Naive B cell (primary cell): ENCODE results near the gene KDM1B. TPM values are rescaled to one million over a fixed set of nuclear protein-coding genes. Genes with fewer than 3 reads are reported as not detected.
"Not testable (repeated sequence)": the region's sequence is repeated elsewhere in the genome, so short reads cannot be mapped to it uniquely, and the experiment has no call there.

ENCODE experiments used
- ATAC-seq, 2 donors: fragments of 150-1000 bp; cut with Tn5 transposase; 2 replicates each; pipeline ENCODE4 v1.10.0; 2021; ENCODE audit warnings: low read depth in 2 of 2, mild to moderate bottlenecking in 2 of 2, moderate library complexity in 2 of 2
- DNase-seq: peaks from one replicate; pipeline ENCODE4 v3.0.0; 2022
- H3K27ac Mint-ChIP-seq, 6 donors: one replicate each; pipeline ENCODE4 v1.8.0; 2020 to 2022; ENCODE audit warnings: mild to moderate bottlenecking in 6 of 6, mixed read lengths in 6 of 6, moderate library complexity in 5 of 6, inconsistent platforms in 2 of 6
- H3K27me3 Mint-ChIP-seq, 3 donors: one replicate each; pipeline ENCODE4 v1.8.0; 2021 to 2022; ENCODE audit warnings: mixed read lengths in 3 of 3, mild to moderate bottlenecking in 1 of 3
- H3K36me3 Mint-ChIP-seq, 2 donors: one replicate each; pipeline ENCODE4 v1.8.0; 2020 to 2022; ENCODE audit warnings: mixed read lengths in 2 of 2, inconsistent platforms in 1 of 2, mild to moderate bottlenecking in 1 of 2
- H3K4me1 Mint-ChIP-seq, 3 donors: one replicate each; pipeline ENCODE4 v1.8.0; 2020 to 2022; ENCODE audit warnings: mixed read lengths in 3 of 3, inconsistent platforms in 1 of 3, mild to moderate bottlenecking in 1 of 3, moderate library complexity in 1 of 3
- H3K4me3 Mint-ChIP-seq, 8 donors: one replicate each; pipeline ENCODE4 v1.8.0; 2020 to 2022; ENCODE audit warnings: mild to moderate bottlenecking in 8 of 8, mixed read lengths in 8 of 8, moderate library complexity in 8 of 8, inconsistent platforms in 2 of 8
- H3K9me3 Mint-ChIP-seq, 7 donors: one replicate each; pipeline ENCODE4 v1.8.0; 2020 to 2022; ENCODE audit warnings: mixed read lengths in 7 of 7, mild to moderate bottlenecking in 5 of 7, inconsistent platforms in 2 of 7, moderate library complexity in 1 of 7
- polyA plus RNA-seq, 6 donors: library from polyadenylated mRNA; unstranded; fragments of 300-500 nt; fragmentation: Illumina TruSeq; gene quantifications; one replicate each; pipeline ENCODE4 v1.2.3, GENCODE V29; 2021; ENCODE audit warnings: low read depth in 6 of 6

The KDM1B gene
- polyA plus RNA-seq, 6 donors from 2014 or later: 2.5 to 11.3 (median 6.3) TPM

DNA sequence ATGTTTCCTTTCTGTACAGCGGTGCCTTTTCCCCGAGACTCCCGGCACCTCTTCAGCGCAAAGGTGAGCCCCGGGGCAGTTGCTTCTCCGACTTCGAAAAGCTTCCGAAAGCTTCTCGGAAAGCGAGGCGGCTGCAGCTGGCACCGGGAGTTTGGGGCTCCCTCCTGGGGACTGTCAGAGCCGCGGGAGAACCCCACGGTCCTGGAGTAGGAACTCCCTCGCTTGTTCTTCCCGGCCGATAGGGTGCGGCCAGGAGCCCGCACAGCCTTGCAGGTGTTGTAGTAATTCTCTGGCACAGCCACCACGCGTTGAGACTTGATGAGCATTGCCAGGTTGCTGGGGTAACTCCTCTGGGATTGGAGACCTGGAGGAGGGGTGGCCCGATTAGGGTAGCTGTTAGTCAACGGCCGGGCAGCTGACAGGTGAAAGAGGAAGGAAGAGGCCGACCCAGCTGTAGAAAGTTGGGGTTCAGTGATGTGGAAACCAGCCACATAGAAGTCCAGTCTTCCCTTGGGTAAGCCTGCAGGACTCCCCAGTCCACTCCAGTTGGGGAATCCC is 721 bp downstream of the KDM1B start:
- ATAC-seq: peak; percentile 37 to 40
- H3K9me3 Mint-ChIP-seq: peaks cover 0 to 4% (median 0%) of the 10 kb centered on the region in 7 donors
- peak overlapping the region; percentile 93 to 98 (median 98) for H3K27ac Mint-ChIP-seq
- H3K4me3 Mint-ChIP-seq: peak overlapping the region; percentile 91 to 99 (median 98)
- H3K27me3 Mint-ChIP-seq: no peaks in the 10 kb centered on the region
- peak; percentile 79 for DNase-seq
- peaks cover 8 to 14% of the 10 kb centered on the region in 2 donors for H3K36me3 Mint-ChIP-seq
- H3K4me1 Mint-ChIP-seq: peaks cover 14 to 35% (median 25%) of the 10 kb centered on the region in 3 donors

DNA sequence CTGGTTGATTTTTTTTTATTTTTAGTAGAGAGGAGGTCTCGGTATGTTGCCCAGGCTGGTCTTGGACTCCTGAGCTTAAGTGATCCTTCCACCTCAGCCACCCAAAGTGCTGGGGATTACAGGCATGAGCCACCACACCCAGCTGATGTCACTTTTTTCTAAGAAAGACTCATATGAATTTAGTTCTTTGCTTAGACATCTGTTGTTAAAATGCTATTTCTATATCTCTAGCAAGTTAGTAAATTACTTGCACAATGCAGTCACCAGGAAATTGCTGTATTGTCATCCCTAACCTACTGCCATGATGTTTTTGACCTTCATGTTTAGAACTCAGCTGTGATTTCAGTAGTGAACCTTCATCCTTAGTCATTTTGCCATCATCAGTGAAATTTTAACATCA is 5.7 kb downstream of the KDM1B start:
- H3K4me1 Mint-ChIP-seq: peaks cover 5 to 20% (median 17%) of the 10 kb centered on the region in 3 donors
- peak overlapping the region in 1 of 6 donors; percentile 34 for H3K27ac Mint-ChIP-seq
- H3K36me3 Mint-ChIP-seq: peaks cover 18 to 19% of the 10 kb centered on the region in 2 donors
- peaks cover 0 to 4% (median 0%) of the 10 kb centered on the region in 7 donors for H3K9me3 Mint-ChIP-seq
- ATAC-seq (no peak), DNase-seq (no peak)
- H3K27me3 Mint-ChIP-seq: no peaks in the 10 kb centered on the region
- H3K4me3 Mint-ChIP-seq: no peak overlapping the region

DNA sequence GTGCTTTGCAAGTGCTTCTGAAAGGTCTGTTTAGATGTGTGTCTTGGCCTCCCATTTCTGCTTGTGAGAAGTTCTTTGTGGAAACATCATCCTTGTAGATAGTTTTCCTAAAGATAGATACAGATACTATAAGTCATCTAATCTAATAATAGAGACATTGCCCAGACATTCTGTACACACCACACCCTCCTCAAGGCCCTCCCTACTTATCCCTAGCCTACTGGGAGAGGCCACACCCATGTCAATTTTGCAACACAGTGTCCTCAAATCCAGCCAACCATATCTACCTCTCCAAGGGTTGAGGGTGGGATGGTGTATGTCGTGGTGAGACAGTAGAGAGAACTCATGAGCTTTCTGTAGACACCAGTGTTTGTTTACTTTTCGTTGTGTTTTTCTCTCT is 6.2 kb downstream of the KDM1B start:
- no peak for DNase-seq
- Mint-ChIP-seq H3K27me3 (no peaks in the 10 kb centered on the region), H3K9me3 (peaks cover 0 to 4% (median 0%) of the 10 kb centered on the region in 7 donors), H3K27ac (peak overlapping the region in 5 of 6 donors; percentile 34 to 90 (median 72)), H3K4me1 (peaks cover under 1 to 14% (median 12%) of the 10 kb centered on the region in 3 donors), H3K4me3 (no peak overlapping the region), H3K36me3 (peaks cover 18 to 19% of the 10 kb centered on the region in 2 donors)
- no peak for ATAC-seq

DNA sequence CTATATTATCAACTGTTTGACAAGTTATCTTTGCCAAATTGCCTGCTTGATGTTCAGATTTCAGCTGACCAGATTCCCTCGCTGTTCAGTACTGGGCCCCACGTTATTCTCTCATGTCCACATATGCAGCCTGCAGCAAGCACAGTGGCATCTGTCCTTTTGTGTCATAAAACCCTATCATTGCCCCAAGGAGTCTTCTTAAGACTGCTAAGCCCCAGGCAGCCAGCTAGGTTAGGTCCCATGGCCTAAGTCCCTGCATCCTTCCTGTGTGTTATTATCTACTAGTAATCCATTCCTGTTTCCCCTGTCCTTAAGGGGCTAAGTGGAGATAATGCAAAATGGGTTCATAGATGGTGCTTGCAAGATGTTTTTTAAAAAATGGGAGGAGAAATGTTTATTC is 7.2 kb downstream of the KDM1B start:
- DNase-seq (no peak), ATAC-seq (no peak)
- Mint-ChIP-seq H3K4me1 (peaks cover 0 to 13% (median 7%) of the 10 kb centered on the region in 3 donors), H3K9me3 (peaks cover 0 to 4% (median 0%) of the 10 kb centered on the region in 7 donors), H3K27me3 (no peaks in the 10 kb centered on the region), H3K36me3 (peaks cover 18 to 19% of the 10 kb centered on the region in 2 donors), H3K27ac (peak overlapping the region in 2 of 6 donors; percentile 4 to 9), H3K4me3 (no peak overlapping the region)

DNA sequence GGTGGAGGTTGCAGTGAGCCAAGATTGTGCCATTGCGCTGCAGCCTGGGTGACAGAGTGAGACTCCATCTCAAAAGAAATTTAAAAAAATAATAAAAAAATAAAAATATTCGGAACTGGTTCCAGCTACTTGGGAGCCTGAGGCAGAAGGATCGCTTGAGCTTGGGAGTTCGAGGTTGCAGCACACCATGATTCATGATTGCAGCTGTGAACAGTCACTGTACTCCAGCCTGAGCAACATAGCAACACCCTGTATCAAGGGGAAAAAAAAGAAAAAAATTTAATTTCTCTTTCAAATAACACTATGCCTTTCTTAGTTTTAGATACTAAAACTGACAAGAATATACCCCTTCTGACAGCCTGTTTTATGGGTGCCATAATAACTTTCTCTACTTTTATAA is 10.5 kb downstream of the KDM1B start:
- Mint-ChIP-seq H3K27ac (no peak overlapping the region), H3K4me3 (no peak overlapping the region), H3K4me1 (peaks cover 0 to 13% (median 5%) of the 10 kb centered on the region in 3 donors), H3K36me3 (peaks cover 21 to 24% of the 10 kb centered on the region in 2 donors), H3K27me3 (no peaks in the 10 kb centered on the region), H3K9me3 (peaks cover 0 to 7% (median 0%) of the 10 kb centered on the region in 7 donors)
- DNase-seq (no peak), ATAC-seq (no peak)

DNA sequence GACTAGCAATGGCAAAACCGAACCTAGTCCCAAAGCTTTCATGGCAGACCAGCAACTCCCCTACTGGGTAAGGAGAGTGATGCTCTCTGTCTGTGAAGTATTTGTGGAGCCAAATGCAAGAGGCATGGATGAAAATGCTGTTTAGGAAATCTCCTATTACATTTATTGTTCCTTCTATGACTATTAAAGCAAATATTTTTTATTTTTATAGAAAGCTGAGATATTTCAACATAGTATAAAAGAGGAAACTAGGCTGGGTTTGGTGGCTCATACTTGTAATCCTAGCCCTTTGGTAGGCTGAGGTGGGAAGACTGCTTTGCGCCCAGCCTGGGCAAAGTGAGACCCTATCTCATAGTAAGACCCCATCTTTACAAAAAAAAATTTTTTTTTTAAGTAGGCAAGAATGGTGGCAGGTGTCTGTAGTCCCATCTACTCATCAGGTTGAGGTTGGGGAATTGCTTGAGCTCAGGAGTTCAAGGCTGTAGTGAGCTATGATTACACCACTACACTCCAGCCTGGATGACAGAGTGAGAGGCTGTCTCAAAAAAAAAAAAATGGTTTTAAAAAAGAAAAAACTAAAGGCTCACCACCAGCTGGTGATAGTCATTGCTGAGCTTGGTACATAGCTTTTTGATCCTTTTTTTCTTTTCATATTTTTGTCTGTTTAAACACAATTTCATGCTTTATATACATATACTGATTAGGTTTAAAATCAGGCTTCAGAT is 11.3 kb downstream of the KDM1B start:
- Mint-ChIP-seq H3K4me3 (no peak overlapping the region), H3K27me3 (no peaks in the 10 kb centered on the region), H3K4me1 (peaks cover 0 to 11% (median 5%) of the 10 kb centered on the region in 3 donors), H3K9me3 (peaks cover 0 to 7% (median 0%) of the 10 kb centered on the region in 7 donors), H3K27ac (no peak overlapping the region), H3K36me3 (peaks cover 22 to 23% of the 10 kb centered on the region in 2 donors)
- DNase-seq (no peak), ATAC-seq (no peak)

- Mint-ChIP-seq H3K27ac (no peak overlapping the region), H3K36me3 (peaks cover 21 to 22% of the 10 kb centered on the region in 2 donors), H3K27me3 (no peaks in the 10 kb centered on the region), H3K4me1 (peaks cover 0 to 7% (median 5%) of the 10 kb centered on the region in 3 donors), H3K4me3 (no peak overlapping the region), H3K9me3 (peaks cover 0 to 7% (median 0%) of the 10 kb centered on the region in 7 donors)
- no peak for ATAC-seq
- DNase-seq: no peak
These were observed 13.0 kb downstream of the KDM1B start for GRCh38 chr6:18168264-18168663.

DNA sequence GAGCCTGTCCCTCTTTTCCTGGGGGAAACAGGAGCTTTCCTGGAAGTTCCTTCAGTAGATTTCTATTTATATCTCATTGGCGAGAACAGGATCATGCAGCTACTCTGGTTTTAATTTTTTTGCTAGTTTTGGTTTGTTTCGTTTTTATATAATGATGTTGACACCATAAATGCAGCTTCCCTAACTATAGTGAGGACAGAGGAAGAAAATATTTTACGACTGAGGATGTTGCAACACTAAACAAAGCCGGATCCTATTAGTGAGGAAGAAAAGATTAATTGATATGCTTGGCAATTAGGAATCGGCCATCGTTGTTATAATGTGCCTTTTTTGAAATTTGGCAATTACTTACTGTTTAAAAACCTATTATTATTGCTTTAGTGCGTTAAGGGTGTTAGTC is 16.6 kb downstream of the KDM1B start:
- no peak overlapping the region for H3K4me3 Mint-ChIP-seq
- H3K9me3 Mint-ChIP-seq: peaks cover 0 to 9% (median 2%) of the 10 kb centered on the region in 7 donors
- peaks cover 41 to 42% of the 10 kb centered on the region in 2 donors for H3K36me3 Mint-ChIP-seq
- no peak overlapping the region for H3K27ac Mint-ChIP-seq
- ATAC-seq (no peak), DNase-seq (no peak)
- no peaks in the 10 kb centered on the region for H3K27me3 Mint-ChIP-seq
- H3K4me1 Mint-ChIP-seq: peaks cover 8 to 21% (median 17%) of the 10 kb centered on the region in 3 donors

GRCh38 chr6:18176198-18176597 is 21.0 kb downstream of the KDM1B start:
- peak overlapping the region in 2 of 8 donors; percentile 6 to 25 for H3K4me3 Mint-ChIP-seq
- peaks cover 31 to 55% (median 40%) of the 10 kb centered on the region in 3 donors for H3K4me1 Mint-ChIP-seq
- ATAC-seq, H3K27me3 Mint-ChIP-seq, H3K9me3 Mint-ChIP-seq, DNase-seq: not testable (repeated sequence)
- H3K27ac Mint-ChIP-seq: peak overlapping the region in 3 of 6 donors; percentile 19 to 77 (median 53)
- peaks cover 29 to 38% of the 10 kb centered on the region in 2 donors for H3K36me3 Mint-ChIP-seq

DNA sequence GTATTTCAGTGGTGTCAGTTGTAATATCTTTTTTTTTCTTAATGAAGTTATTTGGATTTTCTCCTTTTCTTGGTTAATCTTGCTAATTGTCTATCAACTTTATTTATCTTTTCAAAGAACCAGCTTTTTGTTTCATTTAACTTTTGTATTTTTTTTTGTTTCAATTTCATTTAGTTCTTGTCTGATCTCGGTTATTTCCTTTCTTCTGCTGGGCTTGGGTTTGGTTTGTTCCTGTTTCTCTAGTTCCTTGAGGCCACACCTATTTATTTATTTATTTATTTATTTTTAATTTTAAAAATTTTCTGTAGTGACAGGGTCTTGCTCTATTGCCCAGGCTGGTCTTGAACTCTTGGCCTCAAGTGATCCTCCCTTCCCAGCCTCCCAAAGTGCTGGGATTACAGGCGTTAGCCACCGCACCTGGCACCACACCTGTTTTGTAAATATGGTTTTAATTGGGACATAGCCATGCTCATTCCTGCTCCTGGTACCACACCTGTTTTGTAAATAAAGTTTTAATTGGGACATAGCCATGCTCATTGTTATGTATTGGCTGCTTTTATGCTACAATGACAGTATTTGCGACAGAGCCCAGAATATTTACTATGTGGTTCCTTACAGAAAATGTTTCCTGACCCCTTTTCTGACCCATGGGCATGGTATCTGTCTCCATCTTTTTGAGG is 22.2 kb downstream of the KDM1B start:
- no peaks in the 10 kb centered on the region for H3K27me3 Mint-ChIP-seq
- ATAC-seq (no peak), DNase-seq (no peak)
- H3K4me3 Mint-ChIP-seq: peak overlapping the region in 1 of 8 donors; percentile 42
- peak overlapping the region in 5 of 6 donors; percentile 12 to 80 (median 63) for H3K27ac Mint-ChIP-seq
- peaks cover 0 to 6% (median 0%) of the 10 kb centered on the region in 7 donors for H3K9me3 Mint-ChIP-seq
- H3K36me3 Mint-ChIP-seq: peaks cover 21 to 31% of the 10 kb centered on the region in 2 donors
- peaks cover 31 to 62% (median 42%) of the 10 kb centered on the region in 3 donors for H3K4me1 Mint-ChIP-seq

GRCh38 chr6:18178960-18179615 is 23.9 kb downstream of the KDM1B start:
- Mint-ChIP-seq H3K27ac (peak overlapping the region in 5 of 6 donors; percentile 28 to 67 (median 41)), H3K27me3 (no peaks in the 10 kb centered on the region), H3K4me3 (peak overlapping the region in 2 of 8 donors; percentile 12 to 71), H3K4me1 (peaks cover 31 to 73% (median 42%) of the 10 kb centered on the region in 3 donors), H3K36me3 (peaks cover 21 to 31% of the 10 kb centered on the region in 2 donors), H3K9me3 (peaks cover 0 to 6% (median 0%) of the 10 kb centered on the region in 7 donors)
- ATAC-seq: no peak
- DNase-seq: no peak

- H3K4me1 Mint-ChIP-seq: peaks cover 31 to 69% (median 42%) of the 10 kb centered on the region in 3 donors
- peak overlapping the region in 3 of 8 donors; percentile 12 to 71 (median 40) for H3K4me3 Mint-ChIP-seq
- H3K27ac Mint-ChIP-seq: peak overlapping the region; percentile 33 to 54 (median 44)
- peaks cover 0 to 4% (median 0%) of the 10 kb centered on the region in 7 donors for H3K9me3 Mint-ChIP-seq
- peak in 1 of 2 donors; percentile 30 for ATAC-seq
- H3K36me3 Mint-ChIP-seq: peaks cover 21 to 26% of the 10 kb centered on the region in 2 donors
- no peak for DNase-seq
- no peaks in the 10 kb centered on the region for H3K27me3 Mint-ChIP-seq
These were observed 24.6 kb downstream of the KDM1B start for GRCh38 chr6:18179770-18180356.
